T-helper 1 cell treated with Interleukin-12 subunit alpha and Interleukin-12 subunit beta and Interleukin-4 antibody, amounts not matched to agents 30 μg/mL and 1 μg/mL, for 36 hours (primary cell): ENCODE measurements around the gene HOXA10.

Experiments
- H3K27ac Mint-ChIP-seq: one replicate; pipeline ENCODE4 v1.8.0; 2021; ENCODE audit warnings: mild to moderate bottlenecking, mixed read lengths
- H3K27me3 Mint-ChIP-seq: one replicate; pipeline ENCODE4 v1.8.0; 2021; ENCODE audit warnings: low read depth, mixed read lengths
- H3K36me3 Mint-ChIP-seq: one replicate; pipeline ENCODE4 v1.8.0; 2021; ENCODE audit warnings: low read depth, mixed read lengths
- H3K4me1 Mint-ChIP-seq: one replicate; pipeline ENCODE4 v1.8.0; 2021; ENCODE audit warnings: low read depth, mixed read lengths
- H3K4me3 Mint-ChIP-seq: one replicate; pipeline ENCODE4 v1.8.0; 2021; ENCODE audit warnings: mild to moderate bottlenecking, moderate library complexity, mixed read lengths
- H3K9me3 Mint-ChIP-seq: one replicate; pipeline ENCODE4 v1.8.0; 2021; ENCODE audit warnings: mixed read lengths

The HOXA10 gene

DNA sequence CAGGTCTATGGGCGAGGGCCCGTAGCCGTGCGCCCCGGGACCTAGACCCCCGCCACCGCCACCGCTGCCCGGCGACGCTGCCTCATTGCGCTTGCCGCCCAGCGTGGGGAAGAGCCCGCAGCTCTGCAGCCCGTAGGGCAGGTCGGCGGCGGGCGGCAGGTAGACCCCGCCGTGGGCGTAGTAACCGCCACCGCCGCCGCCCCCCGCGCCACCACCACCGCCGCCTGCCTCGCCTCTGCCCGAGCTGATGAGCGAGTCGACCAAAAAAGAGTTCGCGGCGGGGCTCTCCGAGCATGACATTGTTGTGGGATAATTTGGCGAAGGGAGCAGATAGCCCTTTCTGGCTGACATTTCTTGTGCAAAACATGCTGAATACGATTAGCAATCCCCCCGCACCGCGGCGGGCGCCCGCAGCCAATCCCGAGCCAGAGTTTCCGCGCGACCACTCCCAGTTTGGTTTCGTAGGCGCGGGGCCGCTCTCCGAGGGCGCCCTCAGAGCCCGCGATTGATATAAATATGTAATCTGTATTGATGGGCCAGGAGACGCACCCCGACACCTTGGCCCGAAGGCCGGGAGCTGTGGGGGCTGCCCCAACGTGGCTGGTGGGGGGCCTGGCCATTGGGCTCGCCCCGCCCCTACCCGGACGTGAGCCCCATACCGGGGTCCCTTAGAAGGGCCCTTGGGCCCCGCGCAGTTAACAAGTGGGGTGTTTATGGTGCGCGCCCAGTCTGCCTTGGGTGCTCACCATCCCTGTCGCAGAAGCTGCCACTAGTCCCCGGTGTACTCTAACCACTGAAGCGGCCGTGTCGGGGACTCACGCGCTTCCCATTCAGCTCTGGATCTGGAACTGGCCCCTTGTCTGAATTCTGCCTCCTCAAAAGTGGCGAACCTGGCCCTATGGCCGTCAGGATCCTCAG lies at the start of gene HOXA10:
TSS of gene HOXA10 (minus strand) at position 365 of the 918 bp plus-strand sequence. CDS start at position 351, 14 bp downstream.
- Mint-ChIP-seq H3K36me3 (no peaks in the 10 kb centered on the region), H3K27me3 (peaks cover 56% of the 10 kb centered on the region), H3K4me1 (peaks cover 2% of the 10 kb centered on the region), H3K27ac (peak within 1 kb of the TSS; percentile 55), H3K9me3 (no peaks in the 10 kb centered on the region), H3K4me3 (no peak within 1 kb of the TSS)

DNA sequence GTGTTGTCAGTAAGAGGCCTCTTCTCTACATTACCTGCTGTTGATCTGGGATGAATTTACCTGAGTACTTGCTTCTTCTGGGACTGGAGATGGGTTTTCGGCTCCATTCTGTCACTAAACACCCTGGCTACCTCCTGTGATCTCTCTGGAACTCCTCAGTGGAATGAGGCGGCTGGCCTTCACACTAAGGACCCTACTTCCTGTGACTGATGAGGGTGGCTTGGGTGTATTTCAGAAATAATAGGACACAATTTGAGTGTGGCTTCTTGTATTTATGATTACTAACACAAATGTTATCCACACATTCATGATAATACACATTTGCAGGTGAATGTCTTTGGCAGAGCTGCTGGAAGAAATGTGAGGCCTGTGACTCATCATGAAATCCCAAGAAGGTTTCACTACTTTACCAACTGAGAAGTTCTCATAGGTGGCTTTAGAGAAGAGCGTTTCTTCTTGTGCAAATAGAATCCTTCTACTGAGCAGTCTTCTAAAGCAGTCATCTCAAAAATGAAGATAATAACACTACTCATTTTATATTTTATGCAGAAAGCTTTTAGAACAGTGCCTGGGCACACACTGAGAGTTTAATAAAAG lies 47.2 kb upstream of the HOXA10 start:
- Mint-ChIP-seq H3K4me1 (peaks cover 2% of the 10 kb centered on the region), H3K9me3 (no peaks in the 10 kb centered on the region), H3K4me3 (no peak overlapping the region), H3K27ac (no peak overlapping the region), H3K36me3 (no peaks in the 10 kb centered on the region), H3K27me3 (peaks cover 83% of the 10 kb centered on the region)

DNA sequence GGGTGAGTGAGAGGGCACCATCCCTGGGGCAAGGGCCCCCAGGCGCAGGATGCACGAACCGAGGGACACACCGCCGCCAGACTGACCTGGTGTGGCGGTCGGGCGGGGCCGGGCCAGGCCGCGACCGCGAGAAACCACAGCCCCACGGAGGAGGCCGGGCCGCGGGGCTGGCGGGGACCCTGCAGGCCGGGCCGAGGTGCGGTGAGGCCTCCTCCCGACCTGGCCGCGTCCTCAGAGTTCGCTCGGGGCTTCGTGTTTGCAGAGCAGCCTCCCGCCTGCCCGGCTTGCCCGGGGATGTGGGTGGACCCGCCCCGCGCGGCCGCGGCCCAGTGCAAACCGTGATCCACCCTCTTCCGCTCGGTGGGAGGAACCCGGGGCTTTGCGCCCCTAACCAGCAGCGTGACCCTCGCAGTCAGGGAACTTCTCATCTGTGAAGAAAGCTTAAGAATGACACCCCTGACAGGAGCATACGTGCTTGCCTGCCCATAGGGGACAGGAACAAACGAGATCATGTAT lies 46.4 kb upstream of the HOXA10 start:
- no peak overlapping the region for H3K27ac Mint-ChIP-seq
- H3K36me3 Mint-ChIP-seq = no peaks in the 10 kb centered on the region
- H3K4me3 Mint-ChIP-seq = no peak overlapping the region
- peaks cover 2% of the 10 kb centered on the region for H3K4me1 Mint-ChIP-seq
- peaks cover 88% of the 10 kb centered on the region for H3K27me3 Mint-ChIP-seq
- H3K9me3 Mint-ChIP-seq = no peaks in the 10 kb centered on the region

DNA sequence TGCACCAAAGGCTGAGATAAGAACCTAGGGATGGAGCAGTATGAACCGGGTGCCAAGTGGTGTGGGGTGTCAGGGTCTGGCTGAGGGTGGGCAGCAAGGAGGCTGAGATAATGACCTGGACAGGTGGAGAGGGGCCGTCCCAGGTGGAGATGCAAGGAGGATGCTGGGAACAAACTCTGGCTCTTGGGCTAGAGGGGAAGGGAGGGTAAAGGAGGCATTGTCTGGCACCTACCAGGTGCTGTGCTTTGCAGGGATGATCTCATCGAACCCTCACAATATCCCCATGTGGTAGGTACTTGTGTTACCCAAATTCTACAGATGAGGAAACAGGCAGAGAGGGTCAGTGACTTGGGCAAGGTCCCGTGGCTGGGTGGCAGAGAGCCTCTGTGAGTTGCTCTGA lies 45.7 kb upstream of the HOXA10 start:
- Mint-ChIP-seq H3K27me3 (peaks cover 89% of the 10 kb centered on the region), H3K9me3 (no peaks in the 10 kb centered on the region), H3K4me1 (peaks cover 2% of the 10 kb centered on the region), H3K27ac (no peak overlapping the region), H3K36me3 (no peaks in the 10 kb centered on the region), H3K4me3 (no peak overlapping the region)

- peaks cover 87% of the 10 kb centered on the region for H3K27me3 Mint-ChIP-seq
- no peaks in the 10 kb centered on the region for H3K36me3 Mint-ChIP-seq
- peaks cover 2% of the 10 kb centered on the region for H3K4me1 Mint-ChIP-seq
- no peaks in the 10 kb centered on the region for H3K9me3 Mint-ChIP-seq
- no peak overlapping the region for H3K4me3 Mint-ChIP-seq
- no peak overlapping the region for H3K27ac Mint-ChIP-seq
Observed at GRCh38 chr7:27217951-27218350, 43.8 kb upstream of the HOXA10 start.

DNA sequence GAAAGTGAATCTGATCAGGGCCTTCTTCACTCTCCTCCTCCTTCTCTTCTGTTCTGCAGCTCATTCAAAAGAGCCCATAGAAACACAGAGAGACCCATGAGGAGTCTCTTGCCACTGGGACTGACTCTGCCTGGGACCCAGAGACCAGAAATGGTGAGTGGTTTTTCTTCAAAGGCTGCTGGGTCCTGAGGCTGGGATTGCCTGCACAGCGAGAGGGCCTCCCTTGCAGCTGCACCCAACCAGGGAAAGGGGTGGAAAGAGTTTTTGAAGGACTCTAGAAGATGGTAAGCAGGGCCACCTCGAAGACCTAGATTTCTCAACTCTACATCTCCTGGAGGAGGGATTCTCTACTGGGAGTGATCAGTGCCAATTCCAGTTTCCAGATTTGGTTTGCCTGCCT lies 41.2 kb upstream of the HOXA10 start:
- Mint-ChIP-seq H3K36me3 (no peaks in the 10 kb centered on the region), H3K27ac (no peak overlapping the region), H3K9me3 (no peaks in the 10 kb centered on the region), H3K4me1 (peaks cover 2% of the 10 kb centered on the region), H3K4me3 (no peak overlapping the region), H3K27me3 (peaks cover 89% of the 10 kb centered on the region)

- Mint-ChIP-seq H3K4me3 (no peak overlapping the region), H3K27ac (no peak overlapping the region), H3K9me3 (no peaks in the 10 kb centered on the region), H3K4me1 (peaks cover 6% of the 10 kb centered on the region), H3K36me3 (no peaks in the 10 kb centered on the region), H3K27me3 (peaks cover 89% of the 10 kb centered on the region)
Observed at GRCh38 chr7:27214239-27214950, 40.3 kb upstream of the HOXA10 start.

DNA sequence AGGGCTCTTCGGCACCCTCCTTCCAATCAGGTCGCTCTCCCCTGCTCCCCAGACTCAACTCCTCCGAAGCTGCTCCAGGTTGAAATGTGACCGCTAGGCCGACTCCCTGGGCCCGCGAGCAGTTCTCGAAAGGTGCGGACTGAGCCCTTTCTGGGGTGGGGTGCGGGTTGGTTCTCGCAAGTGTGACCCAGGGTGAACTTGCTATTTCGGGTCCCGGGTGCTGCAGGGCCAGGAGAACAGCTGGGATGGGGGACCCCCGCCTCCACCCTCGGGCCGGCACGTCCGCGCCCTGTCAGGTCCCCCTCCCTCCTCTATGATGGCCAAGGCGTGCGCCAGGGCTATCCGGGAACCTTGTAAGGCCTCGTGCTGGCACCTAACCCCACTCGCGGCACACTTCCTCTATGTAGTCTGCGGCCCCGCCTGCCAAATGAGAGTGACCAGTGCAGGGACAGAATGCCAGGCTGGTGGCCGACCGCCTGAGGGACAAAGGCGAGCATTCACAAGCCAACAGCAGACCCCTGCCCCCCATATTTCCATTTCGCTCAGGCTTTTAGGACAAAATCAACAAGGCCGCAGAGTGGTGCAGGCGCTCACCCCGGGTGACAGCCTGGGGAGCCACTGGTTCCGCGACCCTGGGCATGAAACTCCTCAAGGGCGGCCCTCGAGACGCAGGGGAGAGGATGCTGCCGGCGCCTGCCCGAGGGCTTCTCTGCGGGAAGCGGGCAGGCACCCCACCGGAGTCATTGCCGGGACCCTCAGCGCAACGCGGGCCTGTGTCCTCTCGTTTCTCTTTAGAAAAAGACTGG lies 39.5 kb upstream of the HOXA10 start:
- Mint-ChIP-seq H3K4me3 (no peak overlapping the region), H3K36me3 (no peaks in the 10 kb centered on the region), H3K27me3 (peaks cover 89% of the 10 kb centered on the region), H3K27ac (no peak overlapping the region), H3K9me3 (no peaks in the 10 kb centered on the region), H3K4me1 (peaks cover 6% of the 10 kb centered on the region)

DNA sequence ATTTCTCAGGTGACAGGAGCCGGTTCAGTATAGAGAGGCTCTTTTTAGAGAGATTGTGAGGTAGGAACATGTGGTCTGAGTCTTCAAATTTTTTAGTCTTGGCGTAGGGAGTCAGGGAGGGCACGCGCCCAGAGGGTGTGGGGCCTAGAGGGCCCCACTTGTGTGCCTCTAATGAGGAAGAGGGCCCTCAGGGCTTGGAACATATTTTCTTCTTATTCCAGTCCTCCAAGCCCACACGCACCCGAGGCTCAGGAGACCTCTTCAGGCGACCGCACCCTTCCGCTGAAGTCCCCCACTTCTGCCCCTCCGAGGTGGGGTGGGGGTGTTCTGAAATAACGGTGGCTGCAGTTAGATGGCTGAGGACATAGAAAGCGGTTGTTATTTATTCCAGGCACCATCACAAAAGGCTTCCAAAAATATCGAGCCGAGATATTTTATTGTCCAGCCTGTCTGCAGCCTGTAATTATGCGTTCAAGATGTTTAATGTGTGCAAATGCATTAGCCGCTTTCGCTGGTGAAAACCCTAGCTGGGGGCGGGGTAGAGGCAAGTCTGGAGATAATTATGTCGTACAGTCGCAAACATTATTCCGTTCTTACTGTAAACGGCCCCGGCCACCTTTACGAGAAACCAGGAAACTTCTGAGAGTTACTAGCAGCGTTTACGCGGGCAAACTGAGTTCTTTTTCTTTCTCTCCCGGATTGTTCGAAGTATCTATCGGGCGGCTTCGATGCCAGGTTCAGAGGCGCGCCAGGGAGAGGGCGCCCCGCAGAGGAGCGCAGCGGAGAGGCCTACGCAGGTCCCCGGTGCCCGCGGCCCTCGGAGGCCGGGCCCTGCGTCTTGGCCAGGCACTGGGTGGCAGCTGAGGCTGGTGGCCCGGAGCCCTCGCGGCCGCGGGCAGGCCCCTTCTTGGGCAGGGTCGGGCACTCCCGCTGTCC lies 38.6 kb upstream of the HOXA10 start:
- H3K9me3 Mint-ChIP-seq = no peaks in the 10 kb centered on the region
- peaks cover 6% of the 10 kb centered on the region for H3K4me1 Mint-ChIP-seq
- no peak overlapping the region for H3K4me3 Mint-ChIP-seq
- peaks cover 92% of the 10 kb centered on the region for H3K27me3 Mint-ChIP-seq
- no peak overlapping the region for H3K27ac Mint-ChIP-seq
- H3K36me3 Mint-ChIP-seq = no peaks in the 10 kb centered on the region

DNA sequence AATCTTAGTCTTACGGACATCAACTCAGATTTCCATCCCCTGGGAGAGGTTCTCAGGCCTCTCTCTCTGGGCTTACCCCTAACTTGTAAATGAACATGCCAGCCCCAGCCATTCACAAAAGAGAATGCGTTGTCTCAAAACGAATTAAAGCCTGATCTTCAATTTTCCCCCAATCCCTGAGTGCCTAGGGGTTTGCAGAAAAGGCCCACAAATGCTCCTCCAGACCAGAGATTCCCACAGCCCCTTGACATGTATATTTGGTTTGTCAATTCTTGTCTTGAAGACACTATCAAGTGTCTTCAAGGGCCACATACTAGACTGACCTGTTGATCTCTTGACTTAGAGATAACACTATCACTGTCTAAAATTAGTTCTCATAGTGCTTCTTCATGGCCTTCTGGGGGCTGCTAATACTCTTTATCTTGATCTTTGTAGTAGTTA lies 37.7 kb upstream of the HOXA10 start:
- H3K27ac Mint-ChIP-seq = no peak overlapping the region
- peaks cover 6% of the 10 kb centered on the region for H3K4me1 Mint-ChIP-seq
- H3K9me3 Mint-ChIP-seq = no peaks in the 10 kb centered on the region
- H3K36me3 Mint-ChIP-seq = no peaks in the 10 kb centered on the region
- no peak overlapping the region for H3K4me3 Mint-ChIP-seq
- peaks cover 94% of the 10 kb centered on the region for H3K27me3 Mint-ChIP-seq

DNA sequence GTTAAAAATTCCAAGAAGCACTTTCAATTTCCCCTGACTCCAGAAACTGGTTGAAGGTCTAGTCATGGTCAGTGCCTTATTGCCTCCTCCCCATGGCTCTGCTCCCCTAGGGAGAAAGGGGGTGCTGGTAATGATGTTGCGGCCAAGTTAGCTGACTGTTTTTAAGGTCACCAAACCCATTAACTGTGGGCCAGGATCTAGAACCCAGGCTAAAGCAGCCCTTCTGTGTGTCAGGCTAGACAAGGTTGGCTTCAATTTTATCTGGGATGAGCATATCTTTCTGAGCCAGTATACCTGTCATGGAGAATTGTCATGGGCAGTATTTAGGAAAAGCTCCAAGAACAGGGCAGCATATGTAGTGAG lies 36.9 kb upstream of the HOXA10 start:
- H3K9me3 Mint-ChIP-seq = no peaks in the 10 kb centered on the region
- H3K4me1 Mint-ChIP-seq = peaks cover 6% of the 10 kb centered on the region
- H3K4me3 Mint-ChIP-seq = no peak overlapping the region
- peaks cover 94% of the 10 kb centered on the region for H3K27me3 Mint-ChIP-seq
- no peak overlapping the region for H3K27ac Mint-ChIP-seq
- H3K36me3 Mint-ChIP-seq = no peaks in the 10 kb centered on the region

DNA sequence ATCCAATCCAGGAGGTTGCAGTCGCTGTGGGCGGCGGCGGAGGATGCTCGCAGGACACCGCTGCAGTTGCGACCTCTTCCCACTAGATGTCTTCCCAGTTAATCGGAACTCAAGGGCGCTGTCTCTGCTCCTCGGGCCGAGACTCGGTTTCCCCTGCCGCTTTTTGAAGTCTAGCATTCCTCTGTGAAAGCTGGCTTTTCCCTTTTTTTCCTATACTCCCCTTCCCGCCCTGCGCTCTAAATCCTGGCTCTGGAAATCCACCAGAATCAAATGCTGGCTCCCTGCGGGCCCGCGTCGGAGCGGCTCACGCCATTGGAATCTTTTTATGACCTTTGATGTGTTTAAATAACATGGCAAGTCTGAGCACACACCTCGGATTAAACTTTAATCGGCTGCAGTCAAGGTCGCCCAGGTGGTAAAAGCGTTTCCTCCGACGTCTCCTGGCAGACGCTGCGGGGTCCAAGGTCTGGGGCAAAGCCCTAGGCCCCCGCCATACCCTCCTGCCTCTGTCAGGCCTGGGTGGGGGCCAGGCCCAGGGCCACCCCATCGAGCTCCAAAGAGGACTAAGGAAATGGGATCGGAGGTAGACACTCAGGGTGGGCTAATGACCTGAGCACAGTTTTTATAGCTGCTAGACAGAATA lies 36.4 kb upstream of the HOXA10 start:
- Mint-ChIP-seq H3K27me3 (peaks cover 94% of the 10 kb centered on the region), H3K4me3 (no peak overlapping the region), H3K4me1 (peaks cover 7% of the 10 kb centered on the region), H3K36me3 (no peaks in the 10 kb centered on the region), H3K9me3 (no peaks in the 10 kb centered on the region), H3K27ac (no peak overlapping the region)

DNA sequence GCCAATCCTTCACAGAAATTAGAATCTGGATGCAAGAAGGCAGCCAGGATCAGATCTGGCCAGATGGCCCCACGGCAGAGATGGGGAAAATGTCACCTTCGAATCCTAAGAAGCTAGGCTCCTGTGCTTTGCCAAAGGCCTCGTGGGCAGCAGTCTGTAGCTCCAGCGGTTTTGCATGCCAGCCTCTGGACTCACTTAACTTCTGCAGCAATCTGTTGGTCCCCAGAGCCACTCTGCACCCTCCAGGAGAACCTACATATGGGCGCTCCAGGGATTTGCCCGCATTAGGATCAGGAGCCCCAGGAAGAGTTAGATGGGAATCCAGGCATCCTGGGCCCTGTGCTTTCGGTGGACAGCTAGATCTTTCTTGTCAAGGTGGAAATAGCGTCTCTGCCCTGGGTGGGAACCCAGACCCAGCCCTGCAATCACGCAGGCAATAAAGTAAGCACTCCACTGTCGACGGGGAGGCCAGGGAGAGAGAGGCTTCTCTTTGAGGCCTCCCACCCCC lies 35.9 kb upstream of the HOXA10 start:
- H3K27ac Mint-ChIP-seq = no peak overlapping the region
- H3K4me3 Mint-ChIP-seq = no peak overlapping the region
- H3K9me3 Mint-ChIP-seq = no peaks in the 10 kb centered on the region
- peaks cover 93% of the 10 kb centered on the region for H3K27me3 Mint-ChIP-seq
- H3K4me1 Mint-ChIP-seq = peaks cover 9% of the 10 kb centered on the region
- no peaks in the 10 kb centered on the region for H3K36me3 Mint-ChIP-seq
